ENCODE measurements around the gene ROR1.

Gene ROR1

DNA sequence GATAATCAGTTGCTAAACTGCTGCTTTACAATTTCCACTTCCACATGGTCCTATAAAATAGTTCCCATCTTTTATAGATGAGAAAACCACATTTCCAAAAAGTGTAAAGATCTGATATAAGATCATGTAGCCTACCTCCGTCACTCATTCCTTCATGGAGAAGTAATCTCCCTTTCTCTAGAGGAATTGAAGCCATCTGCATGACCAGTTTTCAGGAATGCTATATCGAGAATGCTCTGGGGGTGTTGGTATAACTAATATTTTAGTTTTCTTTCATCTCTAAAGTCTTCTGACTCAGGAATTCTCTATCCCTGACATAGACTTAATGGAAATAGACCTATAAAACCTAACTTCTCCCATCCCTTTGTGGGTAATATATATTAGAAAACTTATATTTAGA is 256.6 kb downstream of the ROR1 start:
- ATAC-seq = no peak
- no peak for DNase-seq

GRCh38 chr1:64031236-64031635 is 257.4 kb downstream of the ROR1 start:
- no peak for DNase-seq
- no peak for ATAC-seq

- no peak for DNase-seq
- no peak for ATAC-seq
Observed at GRCh38 chr1:64033667-64034220, 259.9 kb downstream of the ROR1 start.

DNA sequence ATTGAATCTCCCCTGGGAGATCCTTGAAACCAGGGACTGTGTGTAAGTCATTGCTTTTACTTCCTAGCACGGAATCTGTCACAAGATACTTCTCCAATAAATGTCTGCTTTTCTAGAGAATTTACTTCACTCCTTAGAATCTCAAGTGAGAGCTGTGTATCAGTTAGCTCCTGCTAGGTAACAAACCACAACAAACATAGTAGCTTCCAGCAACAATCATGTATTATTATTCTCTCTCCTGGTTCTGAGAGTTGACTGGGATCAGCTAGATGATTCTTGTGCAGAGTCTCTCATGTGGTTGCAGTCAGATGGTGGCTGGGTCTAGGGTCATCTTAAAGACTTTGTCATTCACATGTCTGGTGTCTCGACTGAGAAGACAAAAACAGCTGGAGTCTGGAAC is 262.7 kb downstream of the ROR1 start:
- DNase-seq = no peak
- no peak for ATAC-seq

DNA sequence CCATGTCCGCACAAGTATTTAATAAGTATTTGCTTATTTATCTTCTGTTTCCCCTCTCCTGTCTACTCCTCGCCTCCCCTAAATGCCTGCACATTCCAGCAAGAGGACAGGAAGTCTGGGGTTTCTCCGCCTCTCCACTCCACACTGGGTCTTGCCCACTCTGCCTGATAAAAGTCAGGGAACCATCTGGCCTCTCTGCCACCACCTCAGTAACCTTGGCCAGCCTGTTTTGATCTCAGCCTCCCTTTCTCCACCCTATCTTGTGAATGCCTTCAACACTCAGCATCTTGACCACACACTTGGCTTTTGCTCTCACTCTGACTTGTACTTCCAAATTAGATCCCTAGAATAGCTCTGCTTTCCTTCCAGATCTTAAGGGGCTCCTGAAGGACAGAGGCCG is 264.3 kb downstream of the ROR1 start:
- ATAC-seq (no peak), DNase-seq (no peak)

DNA sequence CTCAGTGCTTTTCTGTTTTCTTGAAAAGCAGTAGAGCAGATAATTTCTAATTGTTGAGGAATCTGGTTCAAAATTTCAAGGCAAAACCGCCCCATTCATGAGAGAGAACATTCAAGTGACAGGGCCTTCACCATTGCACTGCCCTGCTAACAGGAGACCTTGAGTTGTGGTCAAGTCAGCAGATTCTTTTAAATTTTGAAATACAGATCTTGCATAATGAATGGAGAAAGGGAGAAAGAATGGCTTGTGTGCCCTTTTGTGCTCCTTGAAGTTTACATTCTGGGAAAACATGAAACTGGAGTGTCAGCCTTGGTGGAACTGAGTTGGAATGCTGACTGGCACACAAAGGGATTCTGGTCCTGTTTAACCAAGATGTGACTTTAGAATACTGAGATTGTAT is 265.1 kb downstream of the ROR1 start:
- no peak for ATAC-seq

GRCh38 chr1:64039390-64039926 is 265.6 kb downstream of the ROR1 start:
- ATAC-seq (no peak), DNase-seq (no peak)

More for the DNA sequence above, 265.1 kb downstream of the ROR1 start:
- no peak for DNase-seq

GRCh38 chr1:64041371-64042131 is 267.7 kb downstream of the ROR1 start:
- no peak for DNase-seq

GRCh38 chr1:64042331-64043100 is 268.7 kb downstream of the ROR1 start:
- DNase-seq (no peak), ATAC-seq (no peak)

More at GRCh38 chr1:64041371-64042131, 267.7 kb downstream of the ROR1 start:
- ATAC-seq = no peak

GRCh38 chr1:64043288-64043687 is 269.5 kb downstream of the ROR1 start:
- DNase-seq (no peak), ATAC-seq (no peak)

DNA sequence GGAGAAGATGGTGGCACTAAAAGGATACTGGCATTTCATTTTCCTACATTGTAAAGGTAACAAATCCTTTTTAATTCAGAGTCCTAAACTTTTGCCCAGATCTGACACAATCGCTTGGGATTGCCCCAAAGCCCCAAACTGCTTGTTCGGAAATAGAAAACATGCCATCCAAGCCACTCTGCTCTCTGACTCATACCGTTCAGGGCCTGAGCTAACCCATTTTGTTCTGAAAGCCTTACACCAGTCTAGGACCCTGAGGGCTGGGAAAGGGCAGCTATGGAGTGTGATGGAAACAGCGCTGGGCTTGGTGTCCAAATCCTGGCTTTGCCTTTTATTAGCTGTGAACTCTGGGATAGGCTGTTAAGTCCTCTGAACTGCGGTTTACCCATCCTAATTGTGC is 270.2 kb downstream of the ROR1 start:
- DNase-seq (no peak), ATAC-seq (no peak)

DNA sequence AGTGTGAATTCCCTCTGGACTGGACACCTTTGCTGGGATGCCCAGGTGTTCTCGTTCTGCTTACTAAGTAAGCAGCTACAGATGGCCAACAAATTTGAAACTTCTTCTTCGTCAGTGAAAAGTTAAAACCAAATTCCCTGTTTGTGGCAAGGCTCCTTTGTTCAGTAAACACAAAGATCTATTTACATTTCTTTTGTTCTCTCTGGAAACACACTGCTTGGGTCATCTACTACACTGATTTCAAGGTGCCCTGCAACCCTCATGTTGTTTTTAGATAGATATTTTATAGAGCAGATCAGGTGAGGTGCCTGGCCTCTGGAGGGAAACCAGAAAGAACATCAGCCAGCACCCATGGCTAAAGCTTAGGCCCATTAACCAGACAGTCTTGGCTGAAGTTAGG is 272.4 kb downstream of the ROR1 start:
- ATAC-seq = no peak

GRCh38 chr1:64046891-64047290 is 273.1 kb downstream of the ROR1 start:
- DNase-seq (no peak), ATAC-seq (no peak)

More for the DNA sequence above, 272.4 kb downstream of the ROR1 start:
- DNase-seq = no peak

GRCh38 chr1:64047549-64047996 is 273.8 kb downstream of the ROR1 start:
- DNase-seq = no peak
- no peak for ATAC-seq

- no peak for DNase-seq
- no peak for ATAC-seq
Observed at GRCh38 chr1:64049900-64050540, 276.2 kb downstream of the ROR1 start.

GRCh38 chr1:64050601-64051000 is 276.8 kb downstream of the ROR1 start:
- ATAC-seq (no peak), DNase-seq (no peak)

- ATAC-seq = no peak
- no peak for DNase-seq
Observed at GRCh38 chr1:64051796-64052195, 278.0 kb downstream of the ROR1 start.

GRCh38 chr1:64052777-64053176 is 279.0 kb downstream of the ROR1 start:
- no peak for ATAC-seq
- DNase-seq = no peak

- no peak for ATAC-seq
- no peak for DNase-seq
Observed at GRCh38 chr1:64055310-64055709, 281.5 kb downstream of the ROR1 start.

GRCh38 chr1:64059556-64059955 is 285.7 kb downstream of the ROR1 start:
- DNase-seq (no peak), ATAC-seq (no peak)

DNA sequence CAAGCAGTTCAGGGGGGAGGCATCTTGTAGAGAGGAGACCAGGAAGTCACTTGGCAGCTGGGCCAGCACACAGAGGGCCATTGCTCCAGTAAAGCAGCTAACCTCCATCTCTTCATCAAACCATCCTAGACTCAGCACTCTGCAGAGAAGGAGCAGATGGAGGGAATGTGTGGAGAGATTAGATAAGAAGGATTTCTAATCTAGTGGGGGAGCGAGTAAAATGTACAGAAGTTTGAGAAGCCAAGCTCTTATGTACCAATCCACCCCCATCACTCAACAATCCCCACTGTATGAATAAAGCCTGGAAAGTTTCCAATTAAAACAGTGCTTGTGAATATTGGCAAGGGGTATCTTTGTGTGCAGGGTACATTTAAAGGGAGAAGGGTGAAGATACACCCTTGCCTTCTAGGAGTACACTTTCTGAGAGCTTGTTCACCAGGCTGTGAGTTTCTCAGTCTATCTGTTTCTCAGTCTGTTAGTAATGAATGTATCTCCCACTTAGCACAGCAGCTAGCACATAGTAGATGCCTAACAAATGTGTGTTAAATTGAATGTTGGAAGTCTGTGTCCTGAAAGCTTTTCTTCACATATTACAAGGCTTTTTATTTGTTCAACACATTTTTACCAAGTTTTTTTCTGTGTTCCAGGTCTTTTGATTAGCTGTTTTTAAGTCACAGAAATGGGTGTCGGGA is 286.9 kb downstream of the ROR1 start:
- ATAC-seq = no peak
- DNase-seq = no peak

All from stimulated activated naive CD8-positive, alpha-beta T cell treated with anti-CD3 and anti-CD28 coated beads, Interleukin-15, Interleukin-2, amounts not matched to agents 100 U/mL and 50 U/mL, for 24 hours (primary cell).